ENCODE results near the gene CLTA.

CLTA gene, protein sequence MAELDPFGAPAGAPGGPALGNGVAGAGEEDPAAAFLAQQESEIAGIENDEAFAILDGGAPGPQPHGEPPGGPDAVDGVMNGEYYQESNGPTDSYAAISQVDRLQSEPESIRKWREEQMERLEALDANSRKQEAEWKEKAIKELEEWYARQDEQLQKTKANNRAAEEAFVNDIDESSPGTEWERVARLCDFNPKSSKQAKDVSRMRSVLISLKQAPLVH

GRCh38 chr9:36190388-36191289, at the start of gene CLTA:
Gene CLTA, plus strand, starts transcription at chr9:36190921. Its CDS starts 136 bp downstream, at chr9:36191057.
- DNase-seq (ENCODE audit: low read depth in 1 of 2, low spot score in 1 of 2): peak; percentile 80 to 87

DNA sequence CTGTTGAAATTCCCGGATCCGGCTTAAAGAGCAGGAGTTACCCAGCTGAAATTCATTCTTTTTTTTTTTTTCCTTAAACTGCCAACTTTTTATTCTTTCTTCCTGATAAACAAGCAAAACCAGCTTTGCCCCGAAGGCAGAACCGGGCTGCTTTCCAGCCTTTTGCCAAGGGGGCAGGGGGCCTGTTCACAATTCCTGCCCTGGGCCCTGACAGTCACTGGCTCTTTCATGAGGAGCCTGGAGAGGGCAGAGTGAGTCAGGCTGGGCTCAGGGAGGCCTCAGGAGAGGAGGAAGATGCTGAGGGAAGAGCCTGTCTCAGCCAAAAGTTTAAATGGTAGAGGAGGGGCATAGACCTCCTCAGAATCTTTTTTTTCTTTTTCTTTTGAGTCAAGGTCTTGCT, 49.4 kb upstream of the CLTA start:
- DNase-seq (ENCODE audit: low read depth in 1 of 2, low spot score in 1 of 2): no peak

- no peak for DNase-seq (ENCODE audit: low read depth in 1 of 2, low spot score in 1 of 2)
Measured at GRCh38 chr9:36141761-36142160, 49.0 kb upstream of the CLTA start.

GRCh38 chr9:36142510-36143244, 48.0 kb upstream of the CLTA start:
- no peak for DNase-seq (ENCODE audit: low read depth in 1 of 2, low spot score in 1 of 2)

- DNase-seq (ENCODE audit: low read depth in 1 of 2, low spot score in 1 of 2): no peak
Measured at GRCh38 chr9:36143245-36143641, 47.5 kb upstream of the CLTA start.

DNA sequence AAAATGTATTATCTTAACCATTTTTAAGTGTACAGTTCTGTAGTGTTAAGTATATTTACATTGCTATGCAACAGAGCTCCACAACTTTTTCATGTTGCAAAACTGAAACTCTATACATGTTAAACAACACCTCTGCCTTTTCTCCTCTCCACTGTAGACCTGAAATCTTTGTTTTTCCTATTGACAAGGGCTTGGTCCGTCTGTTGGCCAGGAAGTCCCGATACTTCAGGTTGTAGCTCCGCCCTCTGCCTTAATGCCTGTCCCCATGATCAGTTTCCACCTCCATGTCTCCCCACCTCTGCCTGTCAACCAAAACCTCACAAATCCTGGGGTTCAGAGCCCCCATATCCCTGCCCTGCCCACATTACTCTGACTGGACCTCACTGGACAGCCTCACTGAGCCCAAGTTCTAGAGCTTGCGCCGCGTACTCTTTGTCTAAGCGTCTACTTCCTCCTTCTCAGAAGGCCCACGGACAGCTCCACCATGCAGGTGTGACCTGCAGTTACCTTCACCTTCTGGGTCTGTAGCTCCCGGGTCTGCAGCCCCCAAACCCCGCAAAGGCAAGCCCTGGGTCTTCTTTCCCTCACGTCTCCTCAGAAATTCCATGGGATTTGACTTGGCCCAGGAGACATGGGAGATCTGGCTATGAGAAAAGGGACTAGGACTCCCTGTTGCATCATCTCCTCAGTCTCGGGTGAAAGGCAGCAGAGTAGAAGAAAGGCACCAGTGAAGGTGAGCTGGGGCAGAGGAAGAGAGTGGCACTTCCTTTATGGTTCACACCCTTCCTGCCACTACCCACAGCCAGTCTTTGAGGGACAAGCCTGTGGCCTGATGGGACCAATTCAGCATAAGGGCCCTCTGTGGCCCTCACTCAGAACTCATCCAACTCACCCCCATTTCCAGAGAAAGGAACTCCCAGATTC, 46.1 kb upstream of the CLTA start:
- DNase-seq (ENCODE audit: low read depth in 1 of 2, low spot score in 1 of 2): no peak

DNA sequence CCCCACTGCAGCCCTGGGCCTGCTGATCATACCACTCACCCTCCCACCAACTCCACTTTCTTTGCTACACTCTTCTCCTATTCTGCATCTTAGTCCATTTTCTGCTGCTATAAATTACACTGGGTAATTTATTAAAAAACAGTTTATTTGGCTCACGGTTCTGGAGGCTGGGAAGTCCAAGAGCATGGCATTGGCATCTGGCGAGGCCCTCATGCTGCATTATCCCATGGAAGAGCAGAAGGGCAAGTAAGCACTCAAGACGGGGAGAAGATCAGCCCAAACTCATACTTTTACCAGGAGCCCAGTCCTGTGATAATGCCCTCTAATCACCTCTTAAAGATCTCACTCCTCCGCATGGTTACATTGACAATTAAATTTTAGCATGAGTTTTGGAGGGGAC, 44.8 kb upstream of the CLTA start:
- no peak for DNase-seq (ENCODE audit: low read depth in 1 of 2, low spot score in 1 of 2)

DNA sequence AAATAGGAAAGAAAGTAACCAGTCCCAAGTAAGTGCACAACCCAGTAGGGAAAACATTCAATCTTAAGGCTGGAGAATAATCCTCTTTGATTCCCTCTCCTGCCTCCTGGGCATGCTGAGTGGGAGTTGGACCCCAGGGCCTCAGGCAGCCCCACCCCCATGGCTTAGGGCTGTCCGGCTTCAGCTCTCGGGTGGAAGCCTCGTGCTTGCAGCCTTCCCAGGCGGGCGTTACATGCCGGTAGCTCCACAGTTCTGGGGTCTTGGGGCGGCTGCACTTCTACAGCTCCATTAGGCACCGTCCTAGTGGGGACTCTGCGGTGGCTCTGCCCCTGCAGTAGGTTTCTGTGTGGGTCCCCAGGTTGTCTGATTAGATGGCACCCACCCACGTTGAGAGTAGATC, 44.1 kb upstream of the CLTA start:
- no peak for DNase-seq (ENCODE audit: low read depth in 1 of 2, low spot score in 1 of 2)

- DNase-seq (ENCODE audit: low read depth in 1 of 2, low spot score in 1 of 2): no peak
Measured at GRCh38 chr9:36147441-36148175, 43.1 kb upstream of the CLTA start.

GRCh38 chr9:36148311-36149051, 42.2 kb upstream of the CLTA start:
- peak in 1 of 2 donors; percentile 61 for DNase-seq (ENCODE audit: low read depth in 1 of 2, low spot score in 1 of 2)

DNA sequence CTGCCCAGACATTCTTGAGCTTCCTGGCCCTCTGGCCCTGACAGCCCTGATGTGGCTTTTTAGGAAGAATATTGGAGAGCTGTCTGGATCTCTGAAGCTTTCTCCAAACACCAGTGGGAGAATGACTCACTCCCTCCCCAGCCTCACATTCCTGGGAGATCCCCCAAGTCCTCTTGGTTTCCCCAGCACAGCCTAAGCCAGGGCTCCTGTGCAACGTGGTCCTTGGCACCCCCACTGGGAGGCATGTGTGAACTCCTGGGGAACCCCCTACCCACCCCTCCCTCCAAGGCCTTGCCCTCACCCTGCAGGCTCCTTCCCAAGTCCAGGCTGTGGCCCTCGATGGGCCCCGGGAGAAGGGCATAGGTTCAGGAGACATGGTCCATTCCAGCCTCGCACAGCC, 41.5 kb upstream of the CLTA start:
- no peak for DNase-seq (ENCODE audit: low read depth in 1 of 2, low spot score in 1 of 2)

DNA sequence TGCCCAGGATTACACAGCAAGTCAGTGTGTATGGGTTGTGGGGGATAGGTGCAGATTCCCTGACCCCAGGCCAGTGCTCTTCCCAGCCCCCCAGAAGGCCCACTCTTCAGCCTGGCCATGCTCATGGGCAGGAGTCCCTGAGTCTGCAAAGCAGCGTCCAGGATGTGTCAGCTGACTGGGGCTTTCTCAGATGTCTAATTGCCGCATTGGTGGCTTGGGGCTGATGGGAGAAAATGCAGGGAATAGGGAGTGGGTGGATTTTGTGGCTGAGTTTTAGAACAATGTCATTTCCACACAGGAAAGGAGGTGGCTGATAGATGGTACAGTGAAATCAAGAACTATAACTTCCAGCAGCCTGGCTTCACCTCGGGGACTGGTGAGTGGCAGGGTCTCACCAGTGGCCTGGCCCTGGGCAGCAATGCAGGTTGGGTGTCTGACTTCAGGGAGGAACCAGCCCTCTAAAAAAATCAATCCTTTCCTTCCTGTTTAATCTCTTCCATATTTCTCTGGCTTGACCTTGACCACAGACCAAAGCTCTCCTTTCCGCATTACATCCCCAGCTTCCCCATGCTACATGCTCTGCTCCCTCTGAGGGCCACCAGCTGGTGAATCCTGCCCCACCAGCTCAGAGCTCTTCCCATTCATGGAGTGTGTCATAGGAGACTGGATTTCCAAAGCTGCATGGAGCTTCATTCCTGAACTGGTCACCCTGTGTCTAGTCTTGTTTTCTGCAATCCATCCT, 40.0 kb upstream of the CLTA start:
- DNase-seq (ENCODE audit: low read depth in 1 of 2, low spot score in 1 of 2): no peak

DNA sequence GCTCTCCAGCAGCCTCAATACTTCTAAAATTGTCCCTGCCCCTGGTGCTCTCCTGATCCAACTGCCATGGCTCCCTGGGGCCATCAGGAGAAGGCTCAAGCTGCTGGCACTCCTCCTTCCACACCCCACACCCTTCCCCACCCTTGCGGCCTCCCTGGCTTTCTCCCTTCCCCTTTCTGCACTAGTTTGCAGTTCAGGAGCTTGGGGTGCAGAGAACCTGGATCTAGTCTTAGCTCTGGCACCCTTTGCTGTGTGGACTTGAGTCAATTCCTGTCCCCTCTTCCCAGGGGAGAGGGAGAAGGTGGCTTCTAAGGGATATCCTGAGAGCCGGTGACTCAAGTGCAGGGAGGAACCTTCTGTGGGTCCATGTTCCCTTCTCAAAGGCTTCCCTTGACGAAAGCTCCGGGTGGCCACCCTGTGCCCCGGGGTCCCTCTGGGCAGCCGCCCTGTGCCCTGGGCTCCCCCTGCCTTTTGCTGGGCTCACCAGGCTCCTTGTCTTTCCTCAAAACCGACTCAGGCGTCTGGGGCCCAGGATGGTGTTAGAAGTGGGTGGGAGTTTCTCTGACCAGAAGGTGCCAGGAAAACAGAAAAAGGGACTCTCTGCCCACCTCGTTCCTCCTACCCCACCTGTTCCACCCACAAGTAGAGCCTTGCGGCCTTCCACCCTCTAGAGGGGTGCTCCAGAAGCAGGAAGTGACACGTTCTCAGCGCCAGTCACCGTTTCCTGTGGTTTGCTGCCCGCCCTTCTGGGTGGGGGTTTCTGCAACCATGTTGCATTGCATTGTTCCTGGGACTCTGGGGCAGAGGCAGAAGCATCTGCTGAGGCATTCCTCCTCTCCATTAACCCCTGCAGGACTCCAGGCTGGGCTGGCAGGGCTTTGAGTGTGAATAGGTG, 39.2 kb upstream of the CLTA start:
- DNase-seq (ENCODE audit: low read depth in 1 of 2, low spot score in 1 of 2): peak; percentile 66 to 75

- DNase-seq (ENCODE audit: low read depth in 1 of 2, low spot score in 1 of 2): no peak
Measured at GRCh38 chr9:36152741-36153438, 37.8 kb upstream of the CLTA start.

GRCh38 chr9:36153746-36154145, 37.0 kb upstream of the CLTA start:
- DNase-seq (ENCODE audit: low read depth in 1 of 2, low spot score in 1 of 2): no peak

DNA sequence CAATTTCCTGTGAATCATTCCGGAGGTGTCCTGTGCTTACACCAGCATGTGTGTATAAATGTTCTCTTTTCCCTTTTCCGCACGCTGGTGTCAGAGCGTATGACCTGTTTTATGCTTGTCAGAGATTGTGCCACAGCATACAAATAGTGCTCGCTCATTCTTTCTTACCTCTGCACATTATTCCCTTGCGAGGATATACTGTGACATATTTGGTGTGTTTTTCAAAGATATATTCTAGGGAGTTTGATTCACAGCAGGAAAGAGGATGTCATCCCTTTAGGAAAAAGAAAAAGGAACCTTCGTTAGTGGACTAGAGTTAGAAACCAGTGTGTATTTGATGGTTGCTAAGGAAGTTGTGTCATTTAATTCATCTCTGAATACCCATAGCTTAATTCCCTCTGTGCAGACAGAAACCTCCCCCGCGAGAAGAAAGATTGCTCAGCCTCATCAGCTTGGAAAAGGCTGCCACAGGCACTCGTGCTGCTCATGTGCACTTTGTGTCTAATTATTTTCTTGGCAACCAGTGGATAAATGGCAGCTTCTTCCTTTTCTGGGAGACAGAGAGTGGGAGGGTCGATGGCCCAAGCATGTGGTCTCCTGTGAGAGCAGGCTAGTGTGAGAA, 36.3 kb upstream of the CLTA start:
- no peak for DNase-seq (ENCODE audit: low read depth in 1 of 2, low spot score in 1 of 2)

DNA sequence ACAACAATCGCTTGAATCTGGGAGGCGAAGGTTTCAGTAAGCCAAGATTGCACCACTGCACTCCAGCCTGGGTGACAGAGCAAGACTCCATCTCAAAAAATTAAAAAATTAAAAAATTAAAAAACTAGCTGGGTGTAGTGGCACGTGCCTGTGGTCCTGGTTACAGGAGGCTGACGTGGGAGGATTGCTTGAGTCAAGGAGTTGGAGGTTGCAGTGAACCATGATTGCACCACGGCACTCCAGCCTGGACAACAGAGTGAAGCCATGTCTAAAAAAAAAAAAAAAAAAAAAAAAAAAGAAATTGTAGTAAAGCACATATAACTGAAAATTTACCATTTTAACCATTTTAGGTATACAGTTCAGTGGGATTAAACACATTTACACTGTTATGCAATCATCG, 34.6 kb upstream of the CLTA start:
- no peak for DNase-seq (ENCODE audit: low read depth in 1 of 2, low spot score in 1 of 2)

All from stimulated activated CD4-positive, alpha-beta T cell treated with anti-CD3 and anti-CD28 coated beads, Interleukin-15, amount 100 ng/mL, for 1 hour (primary cell).